ENCODE data around the gene CWC25.
"Not testable (repeated sequence)": the region's sequence is repeated elsewhere in the genome, so short reads cannot be mapped to it uniquely, and the experiment has no call there.

GRCh38 chr17:38787999-38788398, 37.1 kb downstream of the CWC25 start:
- TF ChIP-seq CTCF, POLR2A, EP300, POLR2AphosphoS5 (IDR thresholded peaks at IDR 0.05): not testable (repeated sequence)

All from suprapubic skin (tissue), 4 donors.